Measurements from ENCODE around the gene OR14A16. TPM values are rescaled to one million over a fixed set of nuclear protein-coding genes. Genes with fewer than 3 reads are reported as not detected.

The OR14A16 gene, protein sequence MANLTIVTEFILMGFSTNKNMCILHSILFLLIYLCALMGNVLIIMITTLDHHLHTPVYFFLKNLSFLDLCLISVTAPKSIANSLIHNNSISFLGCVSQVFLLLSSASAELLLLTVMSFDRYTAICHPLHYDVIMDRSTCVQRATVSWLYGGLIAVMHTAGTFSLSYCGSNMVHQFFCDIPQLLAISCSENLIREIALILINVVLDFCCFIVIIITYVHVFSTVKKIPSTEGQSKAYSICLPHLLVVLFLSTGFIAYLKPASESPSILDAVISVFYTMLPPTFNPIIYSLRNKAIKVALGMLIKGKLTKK
- total RNA-seq = not detected

DNA sequence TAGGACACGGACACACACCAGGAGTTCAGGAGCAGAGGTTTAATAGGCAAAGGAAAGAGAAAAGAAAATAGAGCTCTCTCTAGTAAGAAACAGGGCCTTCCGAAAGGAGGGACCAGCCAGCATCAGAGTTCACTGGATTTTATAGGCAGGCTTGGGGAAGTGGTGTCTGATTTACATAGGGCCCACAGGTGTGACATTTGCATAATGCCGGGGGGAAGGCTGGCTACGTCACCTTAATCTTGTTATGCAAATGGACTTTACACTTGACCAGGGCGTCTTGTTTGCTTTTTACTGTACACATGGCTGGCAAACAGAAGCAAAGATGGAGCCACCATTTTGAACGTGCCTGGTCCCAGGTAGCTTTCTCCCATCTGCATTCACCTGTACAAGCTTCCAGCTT lies at the start of gene OR14A16:
OR14A16 (minus strand) TSS at position 97 of the 400 bp plus-strand sequence. CDS start 8,390 bp downstream, outside the sequence.
- no peak for DNase-seq (ENCODE audit: low spot score)

- DNase-seq (ENCODE audit: low spot score) = no peak
These were observed 41.5 kb upstream of the OR14A16 start for GRCh38 chr1:247865416-247865815.

DNA sequence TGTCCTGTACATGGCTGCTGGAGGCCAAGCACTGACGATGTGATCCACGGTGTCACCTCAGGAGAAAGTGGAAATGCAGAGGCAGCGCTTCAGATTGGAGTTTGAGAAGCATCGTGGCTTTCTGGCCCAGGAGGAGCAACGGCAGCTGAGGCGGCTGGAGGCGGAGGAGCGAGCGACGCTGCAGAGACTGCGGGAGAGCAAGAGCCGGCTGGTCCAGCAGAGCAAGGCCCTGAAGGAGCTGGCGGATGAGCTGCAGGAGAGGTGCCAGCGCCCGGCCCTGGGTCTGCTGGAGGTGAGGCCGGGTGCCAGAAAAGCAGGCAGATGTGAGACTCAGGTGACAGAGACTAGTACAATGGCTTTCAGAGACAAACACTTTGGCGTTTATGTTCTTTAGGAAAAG lies 40.7 kb upstream of the OR14A16 start:
- DNase-seq (ENCODE audit: low spot score) = peak; percentile 34

DNA sequence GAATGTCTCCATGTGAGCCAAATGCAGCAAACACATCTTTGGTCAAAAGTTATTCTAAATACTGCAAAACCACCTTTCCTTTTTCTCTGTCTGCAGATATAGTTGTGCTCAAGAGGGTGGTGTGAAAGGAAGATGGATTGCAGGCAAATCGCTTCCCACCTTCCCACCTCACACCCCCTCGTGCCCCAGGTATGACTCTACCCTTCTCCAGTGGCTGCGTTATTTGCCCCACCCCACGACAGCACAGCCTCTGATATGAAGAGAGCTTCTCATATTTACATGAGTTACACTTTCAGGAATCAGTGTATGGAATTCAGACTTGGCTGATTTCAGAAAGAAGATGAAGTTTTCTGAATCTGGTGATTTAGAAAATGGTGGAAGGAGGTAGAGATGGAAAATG lies 38.8 kb upstream of the OR14A16 start:
- no peak for DNase-seq (ENCODE audit: low spot score)

DNA sequence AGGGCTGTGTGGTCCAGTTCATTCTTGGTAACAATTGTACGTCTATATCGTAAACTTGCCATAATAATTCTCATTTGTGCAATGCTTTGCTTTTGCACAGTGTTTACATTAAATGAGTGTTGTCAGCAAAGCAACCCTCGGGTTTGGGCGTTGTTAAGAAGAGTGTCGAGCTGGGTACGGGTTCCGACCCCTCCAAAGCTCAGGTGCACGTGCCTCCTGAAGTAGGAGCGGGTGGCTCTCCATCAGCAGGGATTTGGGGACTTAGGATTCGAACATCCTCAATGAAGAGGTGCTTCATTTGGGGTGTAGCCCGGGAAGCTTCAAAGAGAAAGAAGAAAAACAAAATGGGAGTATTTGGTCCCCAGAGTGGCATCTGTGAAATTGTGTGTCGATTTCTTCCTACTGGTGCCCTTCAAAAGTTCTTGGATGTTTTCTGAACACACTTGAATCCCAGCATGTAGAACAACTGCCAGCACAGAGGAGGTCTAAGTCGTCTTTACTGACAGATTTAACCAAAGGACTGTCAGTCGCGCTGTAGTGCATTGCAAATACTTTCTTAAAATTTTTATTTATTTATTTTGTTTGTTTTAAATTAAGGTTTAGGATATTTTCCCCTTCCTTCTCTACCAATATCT lies 34.2 kb upstream of the OR14A16 start:
- no peak for DNase-seq (ENCODE audit: low spot score)

DNA sequence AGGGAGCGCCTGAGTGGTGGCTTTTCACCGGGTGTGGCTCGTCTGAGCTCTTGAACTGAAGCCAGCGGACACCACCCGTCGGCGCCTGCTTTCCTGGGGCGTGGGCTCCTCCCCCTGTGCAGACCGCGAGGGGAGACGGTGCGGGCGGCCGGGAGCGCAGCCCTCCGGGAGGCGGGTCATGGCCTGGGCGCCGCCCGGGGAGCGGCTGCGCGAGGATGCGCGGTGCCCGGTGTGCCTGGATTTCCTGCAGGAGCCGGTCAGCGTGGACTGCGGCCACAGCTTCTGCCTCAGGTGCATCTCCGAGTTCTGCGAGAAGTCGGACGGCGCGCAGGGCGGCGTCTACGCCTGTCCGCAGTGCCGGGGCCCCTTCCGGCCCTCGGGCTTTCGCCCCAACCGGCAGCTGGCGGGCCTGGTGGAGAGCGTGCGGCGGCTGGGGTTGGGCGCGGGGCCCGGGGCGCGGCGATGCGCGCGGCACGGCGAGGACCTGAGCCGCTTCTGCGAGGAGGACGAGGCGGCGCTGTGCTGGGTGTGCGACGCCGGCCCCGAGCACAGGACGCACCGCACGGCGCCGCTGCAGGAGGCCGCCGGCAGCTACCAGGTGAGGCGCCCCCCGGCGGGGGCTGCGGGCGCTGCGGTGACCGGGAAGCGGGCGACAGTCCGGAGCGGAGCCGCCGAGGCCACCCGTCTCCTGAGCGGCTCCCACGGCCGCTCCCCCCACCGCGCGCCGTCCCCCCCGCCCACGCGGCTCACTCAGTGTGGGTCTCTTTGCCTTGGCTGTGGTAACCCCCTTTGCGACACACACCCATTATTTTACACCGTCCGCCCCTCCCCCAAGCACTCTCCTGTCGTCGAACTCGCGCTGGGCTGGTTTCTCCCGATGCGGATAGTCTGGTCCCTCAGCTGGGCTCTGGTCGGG lies 33.4 kb upstream of the OR14A16 start, which contains the start of gene TRIM58:
TRIM58 (plus strand) TSS at position 119 of the 916 bp plus-strand sequence; CDS start at position 179, 60 bp downstream.
- no peak for DNase-seq (ENCODE audit: low spot score)

DNA sequence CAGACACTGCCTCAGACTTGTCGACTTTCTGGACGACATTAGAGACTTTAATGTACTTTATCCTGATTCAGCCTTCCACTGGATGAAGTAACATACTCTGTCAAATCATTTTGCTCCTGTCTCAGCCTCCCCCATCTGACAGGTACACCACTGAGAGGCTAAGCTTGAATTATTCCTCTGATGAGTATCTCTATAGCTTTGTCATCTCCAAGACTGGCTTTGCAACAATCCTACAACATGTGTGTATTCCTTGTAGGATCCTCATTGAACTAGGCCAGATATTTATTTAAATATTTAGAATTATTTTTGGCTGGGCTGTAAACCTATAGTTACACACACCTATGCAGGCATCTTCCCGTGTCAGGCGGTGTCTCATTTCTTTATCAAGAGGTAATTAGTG lies 32.0 kb upstream of the OR14A16 start:
- DNase-seq (ENCODE audit: low spot score) = no peak

DNA sequence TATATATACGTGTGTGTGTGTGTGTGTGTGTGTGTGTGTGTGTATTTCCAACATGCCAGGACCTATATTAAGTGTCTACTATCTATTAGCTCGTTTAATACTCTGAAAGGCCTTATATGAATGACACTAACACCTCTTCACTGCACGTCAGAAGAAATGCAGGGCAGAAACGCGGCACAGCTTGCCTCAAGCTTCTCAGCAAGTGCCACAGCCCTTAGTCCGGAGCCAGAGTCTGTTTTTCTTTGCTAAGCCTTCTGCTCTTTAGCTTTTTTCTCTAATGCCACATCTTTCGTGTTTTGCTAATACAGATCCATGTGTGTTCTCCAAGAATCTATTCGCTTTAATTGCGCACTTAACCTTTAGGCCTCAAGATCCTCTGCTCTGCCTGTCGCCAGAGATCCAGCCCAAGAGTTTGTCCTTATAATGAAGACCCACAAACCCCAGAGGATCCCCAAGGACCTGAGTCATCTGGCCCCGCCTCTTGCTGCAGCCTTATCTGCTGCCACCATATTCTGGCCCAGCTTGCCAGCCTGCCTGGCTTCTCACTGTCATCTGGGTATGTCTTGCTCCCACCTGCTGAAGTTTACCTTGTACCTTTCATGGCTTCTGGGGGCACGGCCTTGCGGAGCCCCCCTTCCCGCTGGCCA lies 31.1 kb upstream of the OR14A16 start:
- no peak for DNase-seq (ENCODE audit: low spot score)

GRCh38 chr1:247849616-247850015 lies 25.7 kb upstream of the OR14A16 start:
- no peak for DNase-seq (ENCODE audit: low spot score)

DNA sequence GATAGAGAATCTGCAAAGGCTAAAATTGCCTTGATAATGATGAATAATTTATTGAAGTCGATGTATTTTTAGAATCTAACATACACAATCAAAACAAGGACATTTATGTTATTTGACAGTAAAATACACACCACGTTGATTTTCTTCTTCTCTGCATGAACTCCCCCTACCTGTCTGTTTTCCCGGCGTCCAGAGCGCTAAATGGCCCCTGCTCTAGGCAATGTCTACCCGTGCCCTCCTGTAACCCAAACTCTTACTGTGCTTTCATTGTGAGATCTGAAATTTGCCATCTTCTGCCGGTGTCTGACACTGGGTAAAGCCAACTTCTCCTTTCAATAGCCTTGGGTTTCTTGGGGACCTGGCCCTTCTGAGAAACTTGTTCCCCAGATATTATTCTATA lies 24.4 kb upstream of the OR14A16 start:
- no peak for DNase-seq (ENCODE audit: low spot score)

- DNase-seq (ENCODE audit: low spot score) = no peak
These were observed 21.7 kb upstream of the OR14A16 start for GRCh38 chr1:247845693-247846017.

- no peak for DNase-seq (ENCODE audit: low spot score)
These were observed 21.2 kb upstream of the OR14A16 start for GRCh38 chr1:247845011-247845692.

DNA sequence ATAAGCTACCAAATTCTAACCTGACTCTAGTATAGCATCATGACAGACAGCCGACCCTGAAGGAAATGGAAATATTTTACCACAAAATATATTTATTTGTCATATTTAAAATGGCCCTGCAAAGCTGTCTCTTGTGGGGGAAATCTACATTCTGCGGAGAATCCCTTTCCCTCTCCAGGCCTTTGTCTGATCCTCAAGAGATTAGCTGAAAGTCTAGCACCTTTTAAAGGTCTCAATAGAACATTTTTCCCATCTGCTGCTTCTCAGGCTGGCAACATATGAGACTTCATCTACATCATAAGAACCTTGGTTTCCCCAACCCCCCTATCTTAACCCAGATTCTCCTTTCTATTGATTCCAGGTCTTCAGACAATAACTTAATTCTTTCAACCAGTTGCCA lies 19.5 kb upstream of the OR14A16 start:
- no peak for DNase-seq (ENCODE audit: low spot score)

DNA sequence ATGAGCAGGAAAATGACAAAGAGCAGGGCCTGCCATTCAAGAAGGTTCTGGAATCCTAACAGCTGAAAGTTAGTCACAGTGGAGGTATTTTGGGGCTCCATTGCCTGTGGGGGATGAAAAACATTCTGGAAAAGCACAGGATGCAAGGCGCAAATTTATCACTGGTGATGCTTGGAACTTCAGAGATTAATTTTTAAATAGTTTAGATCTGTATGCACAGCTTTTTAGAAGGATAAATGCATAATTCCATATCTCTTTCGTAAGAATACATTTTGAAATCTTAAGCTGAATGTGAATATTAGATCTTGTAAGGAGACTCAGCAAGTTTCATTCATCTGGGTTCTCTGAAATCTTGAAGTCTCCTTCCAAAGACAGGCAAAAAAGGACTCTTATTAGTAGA lies 17.9 kb upstream of the OR14A16 start, which contains the start of gene OR11L1:
OR11L1 (minus strand) TSS at position 101 of the 400 bp plus-strand sequence; CDS start at position 101, 0 bp downstream.
- DNase-seq (ENCODE audit: low spot score) = no peak

- DNase-seq (ENCODE audit: low spot score) = no peak
These were observed 16.9 kb upstream of the OR14A16 start for GRCh38 chr1:247840818-247841217.

GRCh38 chr1:247833601-247834000 lies 9.7 kb upstream of the OR14A16 start:
- no peak for DNase-seq (ENCODE audit: low spot score)

DNA sequence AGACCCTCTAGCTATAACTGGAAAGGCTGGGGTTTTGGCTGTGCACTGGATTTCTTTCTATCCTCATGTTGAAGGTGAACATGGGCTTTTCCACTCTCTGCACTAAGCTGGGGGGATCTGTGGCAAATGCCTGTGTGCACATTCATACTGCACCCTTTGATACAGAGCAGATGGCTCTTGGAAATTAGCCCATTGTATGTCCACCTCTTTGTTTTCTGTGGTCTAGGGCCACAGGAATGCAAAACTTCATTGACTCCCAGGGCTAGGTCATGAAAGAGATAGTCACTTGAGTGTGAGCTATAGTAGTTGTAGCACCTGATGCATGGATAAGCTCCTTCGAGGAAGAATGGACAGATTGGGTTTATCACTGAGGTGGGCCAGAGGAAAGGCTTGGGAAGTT lies 5.7 kb upstream of the OR14A16 start:
- DNase-seq (ENCODE audit: low spot score) = no peak

- DNase-seq (ENCODE audit: low spot score) = no peak
These were observed 1.4 kb upstream of the OR14A16 start for GRCh38 chr1:247825362-247825761.

GRCh38 chr1:247822060-247822459 lies 1.9 kb downstream of the OR14A16 start:
- DNase-seq (ENCODE audit: low spot score) = no peak

GRCh38 chr1:247812637-247813036 lies 11.3 kb downstream of the OR14A16 start:
- DNase-seq (ENCODE audit: low spot score) = no peak

- DNase-seq (ENCODE audit: low spot score) = no peak
These were observed 26.4 kb downstream of the OR14A16 start for GRCh38 chr1:247797518-247797917.
